Glutamatergic neuron (in vitro differentiated cells): ENCODE data around the gene MC3R. TPM values are rescaled to one million over a fixed set of nuclear protein-coding genes. Genes with fewer than 3 reads are reported as not detected.

ENCODE experiments used
- DNase-seq: peaks from one replicate; pipeline ENCODE4 v3.0.0; 2022
- H3K27ac Mint-ChIP-seq: one replicate; pipeline ENCODE4 v1.8.0; 2020; ENCODE audit warnings: mild to moderate bottlenecking, mixed read lengths, inconsistent platforms; ENCODE audit not compliant: unreplicated experiment
- H3K27me3 Mint-ChIP-seq: one replicate; pipeline ENCODE4 v1.8.0; 2020; ENCODE audit warnings: mild to moderate bottlenecking, moderate library complexity, mixed read lengths, inconsistent platforms; ENCODE audit not compliant: unreplicated experiment
- H3K36me3 Mint-ChIP-seq: one replicate; pipeline ENCODE4 v1.8.0; 2020; ENCODE audit warnings: mild to moderate bottlenecking, mixed read lengths, inconsistent platforms; ENCODE audit not compliant: unreplicated experiment
- H3K4me1 Mint-ChIP-seq: one replicate; pipeline ENCODE4 v1.8.0; 2020; ENCODE audit warnings: mild to moderate bottlenecking, low read depth, mixed read lengths, inconsistent platforms; ENCODE audit not compliant: unreplicated experiment
- H3K4me3 Mint-ChIP-seq: one replicate; pipeline ENCODE4 v1.8.0; 2020; ENCODE audit warnings: mild to moderate bottlenecking, mixed read lengths, inconsistent platforms; ENCODE audit not compliant: unreplicated experiment
- H3K9me3 Mint-ChIP-seq: one replicate; pipeline ENCODE4 v1.8.0; 2020; ENCODE audit warnings: mild to moderate bottlenecking, moderate library complexity, mixed read lengths, inconsistent platforms; ENCODE audit not compliant: unreplicated experiment
- total RNA-seq: library from RNA; stranded (reverse); fragmentation: NEBNext Ultra II Directional; extraction: Animal tissue kit (Norgen Biotek cat#: 25700); gene quantifications from one replicate; pipeline ENCODE4 v1.2.1, GENCODE V29; 2021; ENCODE audit not compliant: unreplicated experiment
- TF ChIP-seq, protein P1 (sequence below): fragments of 200-600 bp; sonication (generic); IDR thresholded peaks from one replicate; pipeline ENCODE4 v1.5.0; 2021; ENCODE audit not compliant: partially characterized antibody, unreplicated experiment

The MC3R gene
- total RNA-seq, 1 donor from 2014 or later = not detected

- no peak for DNase-seq
- peaks cover 2% of the 10 kb centered on the region for H3K27me3 Mint-ChIP-seq
- TF ChIP-seq, protein P1, sequence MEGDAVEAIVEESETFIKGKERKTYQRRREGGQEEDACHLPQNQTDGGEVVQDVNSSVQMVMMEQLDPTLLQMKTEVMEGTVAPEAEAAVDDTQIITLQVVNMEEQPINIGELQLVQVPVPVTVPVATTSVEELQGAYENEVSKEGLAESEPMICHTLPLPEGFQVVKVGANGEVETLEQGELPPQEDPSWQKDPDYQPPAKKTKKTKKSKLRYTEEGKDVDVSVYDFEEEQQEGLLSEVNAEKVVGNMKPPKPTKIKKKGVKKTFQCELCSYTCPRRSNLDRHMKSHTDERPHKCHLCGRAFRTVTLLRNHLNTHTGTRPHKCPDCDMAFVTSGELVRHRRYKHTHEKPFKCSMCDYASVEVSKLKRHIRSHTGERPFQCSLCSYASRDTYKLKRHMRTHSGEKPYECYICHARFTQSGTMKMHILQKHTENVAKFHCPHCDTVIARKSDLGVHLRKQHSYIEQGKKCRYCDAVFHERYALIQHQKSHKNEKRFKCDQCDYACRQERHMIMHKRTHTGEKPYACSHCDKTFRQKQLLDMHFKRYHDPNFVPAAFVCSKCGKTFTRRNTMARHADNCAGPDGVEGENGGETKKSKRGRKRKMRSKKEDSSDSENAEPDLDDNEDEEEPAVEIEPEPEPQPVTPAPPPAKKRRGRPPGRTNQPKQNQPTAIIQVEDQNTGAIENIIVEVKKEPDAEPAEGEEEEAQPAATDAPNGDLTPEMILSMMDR = no peak
- no peaks in the 10 kb centered on the region for H3K4me1 Mint-ChIP-seq
- no peak overlapping the region for H3K27ac Mint-ChIP-seq
- H3K9me3 Mint-ChIP-seq = no peaks in the 10 kb centered on the region
- H3K36me3 Mint-ChIP-seq = no peaks in the 10 kb centered on the region
- H3K4me3 Mint-ChIP-seq = no peak overlapping the region
These were observed 2.8 kb upstream of the MC3R start for GRCh38 chr20:56245761-56246160.

GRCh38 chr20:56249244-56249955 is 868 bp downstream of the MC3R start:
- peak overlapping the region; percentile 14 for H3K27ac Mint-ChIP-seq
- H3K9me3 Mint-ChIP-seq = peaks cover 3% of the 10 kb centered on the region
- TF ChIP-seq, protein P1 = no peak
- H3K4me3 Mint-ChIP-seq = no peak overlapping the region
- peaks cover 2% of the 10 kb centered on the region for H3K27me3 Mint-ChIP-seq
- no peaks in the 10 kb centered on the region for H3K4me1 Mint-ChIP-seq
- H3K36me3 Mint-ChIP-seq = no peaks in the 10 kb centered on the region
- DNase-seq = peak; percentile 28

GRCh38 chr20:56249956-56250355 is 1.4 kb downstream of the MC3R start:
- Mint-ChIP-seq H3K9me3 (peaks cover 3% of the 10 kb centered on the region), H3K36me3 (no peaks in the 10 kb centered on the region), H3K4me3 (no peak overlapping the region), H3K4me1 (no peaks in the 10 kb centered on the region), H3K27me3 (peaks cover 2% of the 10 kb centered on the region), H3K27ac (no peak overlapping the region)
- TF ChIP-seq, protein P1 = no peak
- no peak for DNase-seq

DNA sequence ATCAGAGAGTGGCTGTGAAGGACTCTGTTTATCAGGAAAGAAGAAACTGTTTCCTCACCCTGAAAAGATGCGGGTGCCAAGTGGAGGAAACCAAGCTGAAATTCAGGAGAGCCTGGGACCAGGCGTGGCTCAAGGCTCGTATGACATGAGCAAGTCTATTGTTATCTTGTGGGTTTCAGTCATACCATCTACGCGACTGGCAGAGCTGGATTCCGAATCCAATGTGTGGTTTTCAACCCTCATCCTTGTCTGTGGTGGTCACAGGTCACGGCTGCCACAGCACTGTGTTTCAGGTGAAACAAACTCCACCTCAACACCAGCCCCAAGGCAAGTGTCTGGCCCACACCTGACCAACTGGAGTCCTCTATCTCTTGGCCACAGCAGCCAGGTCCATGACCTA is 9.1 kb downstream of the MC3R start:
- Mint-ChIP-seq H3K27me3 (no peaks in the 10 kb centered on the region), H3K36me3 (no peaks in the 10 kb centered on the region), H3K27ac (no peak overlapping the region), H3K4me1 (no peaks in the 10 kb centered on the region), H3K4me3 (no peak overlapping the region), H3K9me3 (peaks cover 5% of the 10 kb centered on the region)
- no peak for DNase-seq
- TF ChIP-seq, protein P1 = no peak

GRCh38 chr20:56259948-56260347 is 11.4 kb downstream of the MC3R start:
- no peak for DNase-seq
- no peaks in the 10 kb centered on the region for H3K4me1 Mint-ChIP-seq
- no peak overlapping the region for H3K27ac Mint-ChIP-seq
- no peaks in the 10 kb centered on the region for H3K27me3 Mint-ChIP-seq
- peaks cover 5% of the 10 kb centered on the region for H3K9me3 Mint-ChIP-seq
- no peaks in the 10 kb centered on the region for H3K36me3 Mint-ChIP-seq
- TF ChIP-seq, protein P1 = no peak
- H3K4me3 Mint-ChIP-seq = no peak overlapping the region
